ENCODE measurements around the gene TRIM38. TPM values are rescaled to one million over a fixed set of nuclear protein-coding genes. Genes with fewer than 3 reads are reported as not detected.
"Not testable (repeated sequence)": the region's sequence is repeated elsewhere in the genome, so short reads cannot be mapped to it uniquely, and the experiment has no call there.

Gene TRIM38
- total RNA-seq, 1 experiment from 2014 or later: 4.4 TPM

DNA sequence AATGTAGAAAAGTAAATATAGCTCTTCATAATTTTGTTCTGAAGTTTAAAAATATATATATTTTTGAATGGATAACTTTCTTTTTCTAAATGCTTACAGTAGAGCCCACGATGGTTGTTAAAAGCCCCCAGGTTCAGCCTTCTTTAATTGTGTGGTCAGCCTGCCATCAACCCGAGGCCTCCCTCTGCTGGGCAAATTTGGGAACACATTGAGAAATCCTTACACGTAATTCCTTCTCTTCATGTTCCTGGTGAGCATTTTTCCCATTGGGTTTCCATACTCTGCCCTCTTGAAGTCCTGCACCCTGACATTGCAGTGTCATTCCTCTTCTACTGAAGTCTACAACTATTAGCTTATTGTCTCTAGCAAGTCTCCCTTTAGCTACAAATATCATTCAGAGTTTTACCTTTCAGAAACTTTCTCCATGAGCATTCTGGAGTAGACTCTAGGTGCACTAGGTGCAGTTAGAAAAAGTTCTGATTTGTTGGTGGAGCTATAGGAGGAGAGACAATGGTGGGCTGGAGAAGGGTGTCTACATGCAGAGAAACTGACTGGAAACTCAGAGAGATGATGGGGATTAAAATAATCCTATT, 40.6 kb downstream of the TRIM38 start:
- ChIA-PET CTCF (interaction anchor here (0.8 to 2.6 kb wide), 2 partner anchors 10 to 283 kb away, joined by 3 to 12 read pairs; no protein-coding TSS in a partner anchor), POLR2A (interaction anchor here (0.7 to 1.1 kb wide), 2 partner anchors 23 to 93 kb away, joined by 4 read pairs; no protein-coding TSS in a partner anchor)
- ATAC-seq: peak; percentile 86
- Histone ChIP-seq H3K36me3 (ENCODE audit: control insufficient read depth, insufficient read depth, low read length) (no peaks in the 10 kb centered on the region), H3K27me3 (ENCODE audit: control insufficient read depth, insufficient read depth, low read length) (no peaks in the 10 kb centered on the region), H3K27ac (ENCODE audit: low read length) (no peak overlapping the region), H3K4me3 (ENCODE audit: low read depth in 2 of 2, low read length in 2 of 2) (no peak overlapping the region), H3K9me3 (ENCODE audit: control insufficient read depth, insufficient read depth, low read depth, low read length) (no peaks in the 10 kb centered on the region), H3K4me1 (ENCODE audit: control insufficient read depth, insufficient read depth, low read length) (no peaks in the 10 kb centered on the region)
- intact Hi-C loops (cut with micrococcal nuclease; ENCODE audit: unreplicated experiment) (loop anchor here (10.0 kb wide), 1 partner anchor 218 kb away; no protein-coding TSS in a partner anchor), in situ Hi-C loops (cut with HindIII; ENCODE audit: low pct_unique_long_range_greater_than_20kb, low sequenced_read_pairs) (no loop called here)
- peak; percentile 38 for DNase-seq (ENCODE audit: low read depth, low spot score)
- TF ChIP-seq, protein P1, sequence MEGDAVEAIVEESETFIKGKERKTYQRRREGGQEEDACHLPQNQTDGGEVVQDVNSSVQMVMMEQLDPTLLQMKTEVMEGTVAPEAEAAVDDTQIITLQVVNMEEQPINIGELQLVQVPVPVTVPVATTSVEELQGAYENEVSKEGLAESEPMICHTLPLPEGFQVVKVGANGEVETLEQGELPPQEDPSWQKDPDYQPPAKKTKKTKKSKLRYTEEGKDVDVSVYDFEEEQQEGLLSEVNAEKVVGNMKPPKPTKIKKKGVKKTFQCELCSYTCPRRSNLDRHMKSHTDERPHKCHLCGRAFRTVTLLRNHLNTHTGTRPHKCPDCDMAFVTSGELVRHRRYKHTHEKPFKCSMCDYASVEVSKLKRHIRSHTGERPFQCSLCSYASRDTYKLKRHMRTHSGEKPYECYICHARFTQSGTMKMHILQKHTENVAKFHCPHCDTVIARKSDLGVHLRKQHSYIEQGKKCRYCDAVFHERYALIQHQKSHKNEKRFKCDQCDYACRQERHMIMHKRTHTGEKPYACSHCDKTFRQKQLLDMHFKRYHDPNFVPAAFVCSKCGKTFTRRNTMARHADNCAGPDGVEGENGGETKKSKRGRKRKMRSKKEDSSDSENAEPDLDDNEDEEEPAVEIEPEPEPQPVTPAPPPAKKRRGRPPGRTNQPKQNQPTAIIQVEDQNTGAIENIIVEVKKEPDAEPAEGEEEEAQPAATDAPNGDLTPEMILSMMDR (IDR thresholded peaks at IDR 0.05): peak; percentile 93
- TF ChIP-seq TCF7L2 (IDR thresholded peaks at IDR 0.05; ENCODE audit: low read depth, low read length) (no peak), POLR2AphosphoS5 (IDR thresholded peaks at IDR 0.05; ENCODE audit: low read depth, low read length) (no peak)
- no TSS peak for BruUV-seq (replicated peaks)

- Histone ChIP-seq H3K36me3 (ENCODE audit: control insufficient read depth, insufficient read depth, low read length) (no peaks in the 10 kb centered on the region), H3K27ac (ENCODE audit: low read length) (no peak overlapping the region), H3K9me3 (ENCODE audit: control insufficient read depth, insufficient read depth, low read depth, low read length) (no peaks in the 10 kb centered on the region), H3K4me1 (ENCODE audit: control insufficient read depth, insufficient read depth, low read length) (no peaks in the 10 kb centered on the region), H3K27me3 (ENCODE audit: control insufficient read depth, insufficient read depth, low read length) (no peaks in the 10 kb centered on the region), H3K4me3 (ENCODE audit: low read depth in 2 of 2, low read length in 2 of 2) (no peak overlapping the region)
- in situ Hi-C loops (cut with HindIII; ENCODE audit: low pct_unique_long_range_greater_than_20kb, low sequenced_read_pairs): no loop called here
- intact Hi-C loops (cut with micrococcal nuclease; ENCODE audit: unreplicated experiment): loop anchor here (10.0 kb wide), 1 partner anchor 222 kb away; no protein-coding TSS in a partner anchor
- DNase-seq (ENCODE audit: low read depth, low spot score) (no peak), ATAC-seq (no peak)
- ChIA-PET CTCF (no interaction called here), POLR2A (interaction anchor here (0.6 kb wide), 3 partner anchors 15 to 638 kb away, joined by 3 to 10 read pairs (median 4); no protein-coding TSS in a partner anchor)
- BruUV-seq (replicated peaks): no TSS peak
- TF ChIP-seq, protein P1 (IDR thresholded peaks at IDR 0.05): no peak
Observed at GRCh38 chr6:26006086-26006939, 43.7 kb downstream of the TRIM38 start.

GRCh38 chr6:26006940-26007305, 44.3 kb downstream of the TRIM38 start:
- H3K27me3 ChIP-seq (ENCODE audit: control insufficient read depth, insufficient read depth, low read length); BruUV-seq (replicated peaks); H3K36me3 ChIP-seq (ENCODE audit: control insufficient read depth, insufficient read depth, low read length); H3K4me3 ChIP-seq (ENCODE audit: low read depth in 2 of 2, low read length in 2 of 2); H3K9me3 ChIP-seq (ENCODE audit: control insufficient read depth, insufficient read depth, low read depth, low read length); DNase-seq (ENCODE audit: low read depth, low spot score); in situ Hi-C loops (cut with HindIII; ENCODE audit: low pct_unique_long_range_greater_than_20kb, low sequenced_read_pairs); H3K4me1 ChIP-seq (ENCODE audit: control insufficient read depth, insufficient read depth, low read length); ATAC-seq; CTCF ChIA-PET; H3K27ac ChIP-seq (ENCODE audit: low read length): not testable (repeated sequence)
- POLR2A ChIA-PET: interaction anchor here (0.6 kb wide), 2 partner anchors 14 to 639 kb away, joined by 3 to 4 read pairs; no protein-coding TSS in a partner anchor
- intact Hi-C loops (cut with micrococcal nuclease; ENCODE audit: unreplicated experiment): loop anchor here (10.0 kb wide), 1 partner anchor 222 kb away; no protein-coding TSS in a partner anchor

Measured in Panc1 (cell line).